OCI-LY7 (cell line): ENCODE results near the gene PHACTR3.

ENCODE experiments used
- CTCF ChIP-seq: fragments of 200-600 bp; sonication (generic); conservative IDR thresholded peaks from 2 replicates; pipeline ENCODE4 v1.5.1; 2014; ENCODE audit warnings: mild to moderate bottlenecking, antibody characterized with exemption, low read length, moderate library complexity, mixed read lengths
- EZH2phosphoT487 ChIP-seq: fragments of 200-600 bp; sonication (generic); IDR thresholded peaks from 2 replicates; pipeline ENCODE4 v1.6.1; 2018; ENCODE audit warnings: low read depth, borderline replicate concordance, mild to moderate bottlenecking, mixed run types, antibody characterized with exemption, low read length, moderate library complexity, mixed read lengths

- TF ChIP-seq CTCF (no peak), EZH2phosphoT487 (no peak)
Measured at GRCh38 chr20:59821788-59822187, 217.4 kb downstream of the PHACTR3 start.
